GM15510 (cell line): ENCODE measurements around the gene TMEM147.

Experiments used
- POLR2A ChIP-seq: IDR thresholded peaks from 3 replicates; pipeline ENCODE4 v1.6.1; 2011; ENCODE audit warnings: borderline replicate concordance; ENCODE audit not compliant: insufficient read length; ENCODE audit errors: extremely low read depth

The TMEM147 gene

GRCh38 chr19:35592226-35592625 is 46.8 kb downstream of the TMEM147 start:
- TF ChIP-seq POLR2A, result no peak

GRCh38 chr19:35595928-35596327 is 50.5 kb downstream of the TMEM147 start:
- no peak for TF ChIP-seq POLR2A

- no peak for TF ChIP-seq POLR2A
Observed at GRCh38 chr19:35596366-35596999, 51.1 kb downstream of the TMEM147 start.
